PC-9 (cell line): ENCODE measurements around the gene TOR3A. TPM values are rescaled to one million over a fixed set of nuclear protein-coding genes. Genes with fewer than 3 reads are reported as not detected.

Source experiments
- BruUV-seq: library from RNA; stranded (reverse); fragments of 400-500 nt; replicated peaks from 2 replicates; lab custom pipeline; 2021; lab: Mats Ljungman, UMichigan
- CTCF ChIA-PET: fragments of 300-600 bp; sonication (Branson Sonifier 250); formaldehyde crosslinking; loops from one replicate; lab custom pipeline; 2022; ENCODE audit warnings: antibody characterized with exemption; lab: Charles Lee
- POLR2A ChIA-PET: fragments of 300-600 bp; sonication (Branson Sonifier 250); formaldehyde crosslinking; loops from one replicate; lab custom pipeline; 2022; ENCODE audit warnings: antibody characterized with exemption; ENCODE audit not compliant: unreplicated experiment; lab: Charles Lee
- DNase-seq, 2 experiments: peaks; one replicate each; pipeline versions ENCODE4 v3.0.0 to v3.0.0-alpha.2; 2015 to 2022; ENCODE audit warnings: mixed read lengths in 1 of 2
- H2AFZ ChIP-seq: fragments of 200-600 bp; sonication (generic); 2 replicates; pipeline ENCODE4 v1.8.1; 2017; ENCODE audit warnings: antibody characterized with exemption
- H3F3A ChIP-seq: fragments of 200-600 bp; sonication (generic); 2 replicates; pipeline ENCODE4 v1.8.1; 2017; ENCODE audit warnings: antibody characterized with exemption, mild to moderate bottlenecking, low read depth; ENCODE audit not compliant: insufficient read depth
- H3K27ac ChIP-seq: fragments of 200-600 bp; sonication (generic); 2 replicates; pipeline ENCODE4 v1.6.1; 2016; ENCODE audit warnings: mixed run types
- H3K27me3 ChIP-seq: fragments of 200-600 bp; sonication (generic); 2 replicates; pipeline ENCODE4 v1.6.1; 2016; ENCODE audit warnings: low read depth, mixed run types; ENCODE audit not compliant: insufficient read depth
- H3K36me3 ChIP-seq: fragments of 200-600 bp; sonication (generic); 2 replicates; pipeline ENCODE4 v1.6.1; 2016; ENCODE audit warnings: low read depth, mixed run types
- H3K4me1 ChIP-seq: fragments of 200-600 bp; sonication (generic); replicated peaks from 2 replicates; pipeline ENCODE4 v1.6.1; 2016; ENCODE audit warnings: mixed run types; ENCODE audit not compliant: insufficient read depth
- H3K4me2 ChIP-seq: fragments of 200-600 bp; sonication (generic); 2 replicates; pipeline ENCODE4 v1.6.1; 2017; ENCODE audit warnings: mixed run types
- H3K4me3 ChIP-seq: fragments of 200-600 bp; sonication (generic); 2 replicates; pipeline ENCODE4 v1.6.1; 2016; ENCODE audit warnings: mixed run types
- H3K79me2 ChIP-seq: fragments of 200-600 bp; sonication (generic); 2 replicates; pipeline ENCODE4 v1.6.1; 2017; ENCODE audit warnings: low read depth, mixed run types
- H3K9me2 ChIP-seq: fragments of 200-600 bp; sonication (generic); 2 replicates; pipeline ENCODE4 v1.8.1; 2017; ENCODE audit warnings: mild to moderate bottlenecking; ENCODE audit not compliant: insufficient read depth
- H3K9me3 ChIP-seq: fragments of 200-600 bp; sonication (generic); 2 replicates; pipeline ENCODE4 v1.8.1; 2016; ENCODE audit warnings: low read depth; ENCODE audit not compliant: insufficient read depth
- H4K20me1 ChIP-seq: fragments of 200-600 bp; sonication (generic); 2 replicates; pipeline ENCODE4 v1.8.1; 2017; ENCODE audit not compliant: insufficient read depth
- CTCF ChIP-seq: fragments of 200-600 bp; sonication (generic); conservative IDR thresholded peaks from 2 replicates; pipeline ENCODE4 v1.6.1; 2017; ENCODE audit warnings: mixed run types, antibody characterized with exemption, mild to moderate bottlenecking, moderate library complexity
- EZH2 ChIP-seq: fragments of 200-600 bp; sonication (generic); IDR thresholded peaks from 2 replicates; pipeline ENCODE4 v1.8.0; 2017; ENCODE audit warnings: antibody characterized with exemption, low read depth
- intact Hi-C: fragments of 100-400 bp; cut with micrococcal nuclease; formaldehyde crosslinking; loops from one replicate; pipeline ENCODE4 v1.10.0; 2022; ENCODE audit not compliant: unreplicated experiment
- total RNA-seq: library from RNA; stranded (reverse); gene quantifications from 2 replicates; pipeline ENCODE4 v1.2.3, GENCODE V29; 2021

The TOR3A gene
- total RNA-seq, 1 experiment from 2014 or later: 31.6 TPM

GRCh38 chr1:179121159-179121938, 39.5 kb downstream of the TOR3A start:
- TF ChIP-seq EZH2: no peak
- peak; percentile 78 for TF ChIP-seq CTCF
- Histone ChIP-seq H3K4me1 (no peaks in the 10 kb centered on the region; the same call in 1 of the 2 replicates), H3K4me3 (no peak overlapping the region), H3K27me3 (no peaks in the 10 kb centered on the region), H3K9me2 (no peaks in the 10 kb centered on the region), H2AFZ (no peak overlapping the region), H4K20me1 (no peaks in the 10 kb centered on the region), H3F3A (peaks cover 4% of the 10 kb centered on the region; the same call in 1 of the 2 replicates), H3K79me2 (peaks cover 11% of the 10 kb centered on the region), H3K9me3 (no peaks in the 10 kb centered on the region), H3K4me2 (no peak overlapping the region), H3K36me3 (peaks cover 41% of the 10 kb centered on the region), H3K27ac (no peak overlapping the region)
- ChIA-PET CTCF (interaction anchor here (0.6 to 1.0 kb wide), 3 partner anchors 23 to 60 kb away, joined by 3 to 6 read pairs (median 4); no protein-coding TSS in a partner anchor), POLR2A (interaction anchor here (0.6 kb wide), 1 partner anchor 110 kb away, joined by 3 read pairs; no protein-coding TSS in a partner anchor)
- DNase-seq: peak; percentile 15 to 40
- no TSS peak for BruUV-seq
- intact Hi-C loops: loop anchor here (1.0 kb wide), 3 partner anchors 73 to 248 kb away; no protein-coding TSS in a partner anchor

- H3K27ac ChIP-seq: peak overlapping the region; percentile 22
- no peaks in the 10 kb centered on the region for H3K9me3 ChIP-seq
- ChIA-PET CTCF (no interaction called here), POLR2A (no interaction called here)
- H3K4me3 ChIP-seq: no peak overlapping the region
- intact Hi-C loops: loop anchor here (5.0 kb wide), 1 partner anchor 52 kb away; no protein-coding TSS in a partner anchor
- no peak for TF ChIP-seq EZH2
- TF ChIP-seq CTCF: no peak
- no TSS peak for BruUV-seq
- H2AFZ ChIP-seq: no peak overlapping the region
- DNase-seq: no peak
- H3F3A ChIP-seq: peaks cover 28% of the 10 kb centered on the region
- peaks cover 35% of the 10 kb centered on the region for H3K4me1 ChIP-seq
- peaks cover 37% of the 10 kb centered on the region for H3K36me3 ChIP-seq
- H3K9me2 ChIP-seq: no peaks in the 10 kb centered on the region
- no peaks in the 10 kb centered on the region for H3K27me3 ChIP-seq
- peaks cover 26% of the 10 kb centered on the region for H3K79me2 ChIP-seq
- no peak overlapping the region for H3K4me2 ChIP-seq
- H4K20me1 ChIP-seq: no peaks in the 10 kb centered on the region
Observed at GRCh38 chr1:179124873-179125272, 43.0 kb downstream of the TOR3A start.

- H3K9me2 ChIP-seq: no peaks in the 10 kb centered on the region
- no peaks in the 10 kb centered on the region for H3K9me3 ChIP-seq
- CTCF ChIA-PET: no interaction called here
- H3K36me3 ChIP-seq: peaks cover 48% of the 10 kb centered on the region
- intact Hi-C loops: loop anchor here (5.0 kb wide), 1 partner anchor 51 kb away; no protein-coding TSS in a partner anchor
- no TSS peak for BruUV-seq
- H3K27ac ChIP-seq: peak overlapping the region; percentile 99; the same call in 1 of the 2 replicates
- no peak overlapping the region for H3K4me3 ChIP-seq
- H3F3A ChIP-seq: peaks cover 37% of the 10 kb centered on the region
- H3K4me2 ChIP-seq: peak overlapping the region; percentile 6; the same call in 1 of the 2 replicates
- TF ChIP-seq EZH2 (no peak), CTCF (no peak)
- H3K4me1 ChIP-seq: peaks cover 35% of the 10 kb centered on the region
- H2AFZ ChIP-seq: no peak overlapping the region
- no peak for DNase-seq
- no peaks in the 10 kb centered on the region for H3K27me3 ChIP-seq
- H3K79me2 ChIP-seq: peaks cover 38% of the 10 kb centered on the region
- no peaks in the 10 kb centered on the region for H4K20me1 ChIP-seq
- POLR2A ChIA-PET: no interaction called here
Observed at GRCh38 chr1:179126338-179127060, 44.6 kb downstream of the TOR3A start.
